ENCODE results near the gene ARHGEF40.

The ARHGEF40 gene

GRCh38 chr14:21098076-21098891 is 28.2 kb downstream of the ARHGEF40 start, which contains the start of gene ZNF219:
Gene ZNF219, minus strand, starts transcription at chr14:21098655. Its CDS starts 5,064 bp downstream, at chr14:21093591.
- DNase-seq = peak; percentile 64

- peak; percentile 28 for DNase-seq
Measured at GRCh38 chr14:21098892-21099595, 28.9 kb downstream of the ARHGEF40 start.

- DNase-seq = no peak
Measured at GRCh38 chr14:21099596-21099985, 29.5 kb downstream of the ARHGEF40 start.

GRCh38 chr14:21100931-21101330 is 30.8 kb downstream of the ARHGEF40 start, which contains the start of gene TMEM253:
Gene TMEM253, plus strand, starts transcription at chr14:21101066. Its CDS starts 278 bp downstream, at chr14:21101344.
- no peak for DNase-seq

GRCh38 chr14:21101802-21102413 is 31.8 kb downstream of the ARHGEF40 start:
- no peak for DNase-seq

- DNase-seq = no peak
Measured at GRCh38 chr14:21102521-21103410, 32.7 kb downstream of the ARHGEF40 start.

GRCh38 chr14:21103411-21103709 is 33.3 kb downstream of the ARHGEF40 start:
- no peak for DNase-seq

GRCh38 chr14:21103710-21104447 is 33.8 kb downstream of the ARHGEF40 start:
- peak; percentile 100 for DNase-seq

GRCh38 chr14:21104448-21105060 is 34.5 kb downstream of the ARHGEF40 start:
- DNase-seq = no peak

GRCh38 chr14:21105095-21105494 is 35.0 kb downstream of the ARHGEF40 start:
- DNase-seq = no peak

GRCh38 chr14:21106176-21106497 is 36.0 kb downstream of the ARHGEF40 start:
- DNase-seq = no peak

- peak; percentile 76 for DNase-seq
Measured at GRCh38 chr14:21106498-21107282, 36.6 kb downstream of the ARHGEF40 start.

GRCh38 chr14:21107283-21107800 is 37.2 kb downstream of the ARHGEF40 start:
- no peak for DNase-seq

- DNase-seq = no peak
Measured at GRCh38 chr14:21108791-21109190, 38.7 kb downstream of the ARHGEF40 start.

- peak; percentile 28 for DNase-seq
Measured at GRCh38 chr14:21109377-21110138, 39.5 kb downstream of the ARHGEF40 start.

GRCh38 chr14:21112255-21112654 is 42.2 kb downstream of the ARHGEF40 start:
- no peak for DNase-seq

GRCh38 chr14:21113369-21113768 is 43.3 kb downstream of the ARHGEF40 start:
- DNase-seq = no peak

- no peak for DNase-seq
Measured at GRCh38 chr14:21118933-21119332, 48.8 kb downstream of the ARHGEF40 start.

- no peak for DNase-seq
Measured at GRCh38 chr14:21120686-21121085, 50.6 kb downstream of the ARHGEF40 start.

Measured in right kidney (tissue), 1 donor.